Caco-2 (cell line): ENCODE results near the gene PFKP. TPM values are rescaled to one million over a fixed set of nuclear protein-coding genes. Genes with fewer than 3 reads are reported as not detected.

Experiments used
- BruUV-seq: library from RNA; stranded (reverse); fragments of 400-500 nt; replicated peaks from 2 replicates; lab custom pipeline; 2021; lab: Mats Ljungman, UMichigan
- CTCF ChIA-PET: fragments of 300-600 bp; sonication (Branson Sonifier 250); formaldehyde crosslinking; loops from one replicate; lab custom pipeline; 2022; ENCODE audit warnings: antibody characterized with exemption; lab: Charles Lee
- POLR2A ChIA-PET: fragments of 300-600 bp; sonication (Branson Sonifier 250); formaldehyde crosslinking; loops from one replicate; lab custom pipeline; 2022; ENCODE audit warnings: antibody characterized with exemption; lab: Charles Lee
- DNase-seq, 2 experiments: peaks; one replicate each; pipeline versions ENCODE4 v3.0.0 to v3.0.0-alpha.2; 2020 to 2022
- H3K27me3 ChIP-seq: replicated peaks from 2 replicates; pipeline ENCODE4 v1.6.0; 2011; ENCODE audit warnings: low read length; ENCODE audit not compliant: control insufficient read depth, insufficient read depth
- H3K36me3 ChIP-seq: 2 replicates; pipeline ENCODE4 v1.5.1; 2011; ENCODE audit warnings: low read length; ENCODE audit not compliant: control insufficient read depth, insufficient read depth
- H3K4me1 ChIP-seq: fragments of 250-450 bp; sonication (Bioruptor Pico); 2 replicates; pipeline ENCODE4 v1.5.1; 2020; ENCODE audit warnings: mild to moderate bottlenecking
- H3K4me3 ChIP-seq: 2 replicates; pipeline ENCODE4 v1.5.1; 2011; ENCODE audit warnings: low read depth, mild to moderate bottlenecking, control low read depth, low read length
- H3K9me3 ChIP-seq: fragments of 250-450 bp; sonication (Bioruptor Pico); 2 replicates; pipeline ENCODE4 v1.5.1; 2020; ENCODE audit warnings: mild to moderate bottlenecking, moderate library complexity
- H3K27ac Mint-ChIP-seq: one replicate; pipeline ENCODE4 v1.8.0; 2022; ENCODE audit warnings: mixed read lengths; ENCODE audit not compliant: unreplicated experiment
- H3K27me3 Mint-ChIP-seq: one replicate; pipeline ENCODE4 v1.8.0; 2022; ENCODE audit warnings: mixed read lengths; ENCODE audit not compliant: insufficient read depth, unreplicated experiment
- H3K36me3 Mint-ChIP-seq: one replicate; pipeline ENCODE4 v1.8.0; 2022; ENCODE audit warnings: mild to moderate bottlenecking, mixed read lengths; ENCODE audit not compliant: insufficient read depth, unreplicated experiment
- H3K4me1 Mint-ChIP-seq: one replicate; pipeline ENCODE4 v1.8.0; 2022; ENCODE audit warnings: low read depth, mixed read lengths; ENCODE audit not compliant: unreplicated experiment
- H3K4me3 Mint-ChIP-seq: one replicate; pipeline ENCODE4 v1.8.0; 2022; ENCODE audit warnings: mild to moderate bottlenecking, moderate library complexity, mixed read lengths; ENCODE audit not compliant: unreplicated experiment
- H3K9me3 Mint-ChIP-seq: one replicate; pipeline ENCODE4 v1.8.0; 2022; ENCODE audit warnings: mixed read lengths; ENCODE audit not compliant: unreplicated experiment
- intact Hi-C: fragments of 100-400 bp; cut with micrococcal nuclease; formaldehyde crosslinking; loops from one replicate; pipeline ENCODE4 v1.10.0; 2022; ENCODE audit not compliant: unreplicated experiment
- total RNA-seq: library from RNA; stranded (reverse); gene quantifications from 2 replicates; pipeline ENCODE4 v1.2.3, GENCODE V29; 2022
- TF ChIP-seq, protein P1 (sequence below), 2 experiments: fragments of 200-600 bp in 1 of 2; IDR thresholded peaks; 1 replicate in 1 of 2; 2 replicates in 1 of 2; pipeline versions ENCODE4 v1.5.1 to v1.8.0; 2011 to 2022; ENCODE audit warnings: antibody characterized with exemption in 1 of 2, control low read depth in 1 of 2, inconsistent platforms in 1 of 2, low read depth in 1 of 2, low read length in 1 of 2, mild to moderate bottlenecking in 1 of 2, moderate library complexity in 1 of 2; ENCODE audit not compliant: insufficient read depth in 1 of 2, severe bottlenecking in 1 of 2, unreplicated experiment in 1 of 2

Gene PFKP
- total RNA-seq, 1 experiment from 2014 or later, result 218 TPM

DNA sequence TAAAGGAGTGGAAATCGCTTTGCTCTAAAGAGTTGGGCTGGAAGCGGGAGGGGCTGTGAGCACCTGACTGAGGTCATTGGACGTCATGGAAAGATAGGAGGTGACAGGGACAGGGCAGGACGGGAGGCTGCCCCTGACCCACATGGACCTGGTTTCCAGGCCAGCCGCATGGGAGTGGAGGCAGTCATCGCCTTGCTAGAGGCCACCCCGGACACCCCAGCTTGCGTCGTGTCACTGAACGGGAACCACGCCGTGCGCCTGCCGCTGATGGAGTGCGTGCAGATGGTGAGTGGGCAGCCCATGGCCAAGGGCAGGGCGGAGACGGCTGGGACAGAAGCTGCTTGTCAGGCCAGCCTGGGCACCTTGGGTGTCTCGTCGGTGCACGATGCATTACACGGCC, 41.8 kb downstream of the PFKP start:
- intact Hi-C loops, result no loop called here
- H3K9me3 ChIP-seq, result no peaks in the 10 kb centered on the region
- Mint-ChIP-seq H3K9me3 (no peaks in the 10 kb centered on the region), H3K4me1 (no peaks in the 10 kb centered on the region), H3K27me3 (no peaks in the 10 kb centered on the region), H3K4me3 (no peak overlapping the region), H3K36me3 (peaks cover 88% of the 10 kb centered on the region), H3K27ac (no peak overlapping the region)
- TF ChIP-seq, protein P1, sequence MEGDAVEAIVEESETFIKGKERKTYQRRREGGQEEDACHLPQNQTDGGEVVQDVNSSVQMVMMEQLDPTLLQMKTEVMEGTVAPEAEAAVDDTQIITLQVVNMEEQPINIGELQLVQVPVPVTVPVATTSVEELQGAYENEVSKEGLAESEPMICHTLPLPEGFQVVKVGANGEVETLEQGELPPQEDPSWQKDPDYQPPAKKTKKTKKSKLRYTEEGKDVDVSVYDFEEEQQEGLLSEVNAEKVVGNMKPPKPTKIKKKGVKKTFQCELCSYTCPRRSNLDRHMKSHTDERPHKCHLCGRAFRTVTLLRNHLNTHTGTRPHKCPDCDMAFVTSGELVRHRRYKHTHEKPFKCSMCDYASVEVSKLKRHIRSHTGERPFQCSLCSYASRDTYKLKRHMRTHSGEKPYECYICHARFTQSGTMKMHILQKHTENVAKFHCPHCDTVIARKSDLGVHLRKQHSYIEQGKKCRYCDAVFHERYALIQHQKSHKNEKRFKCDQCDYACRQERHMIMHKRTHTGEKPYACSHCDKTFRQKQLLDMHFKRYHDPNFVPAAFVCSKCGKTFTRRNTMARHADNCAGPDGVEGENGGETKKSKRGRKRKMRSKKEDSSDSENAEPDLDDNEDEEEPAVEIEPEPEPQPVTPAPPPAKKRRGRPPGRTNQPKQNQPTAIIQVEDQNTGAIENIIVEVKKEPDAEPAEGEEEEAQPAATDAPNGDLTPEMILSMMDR (IDR thresholded peaks at IDR 0.05; ENCODE audit: insufficient read depth in 1 of 2, low read depth in 1 of 2, low read length in 1 of 2, severe bottlenecking in 1 of 2, unreplicated experiment in 1 of 2), result no peak
- ChIA-PET CTCF (no interaction called here), POLR2A (no interaction called here)
- no peaks in the 10 kb centered on the region for H3K27me3 ChIP-seq
- no TSS peak for BruUV-seq
- DNase-seq, result no peak
- no peaks in the 10 kb centered on the region for H3K4me1 ChIP-seq
- peaks cover 17% of the 10 kb centered on the region for H3K36me3 ChIP-seq
- no peak overlapping the region for H3K4me3 ChIP-seq

DNA sequence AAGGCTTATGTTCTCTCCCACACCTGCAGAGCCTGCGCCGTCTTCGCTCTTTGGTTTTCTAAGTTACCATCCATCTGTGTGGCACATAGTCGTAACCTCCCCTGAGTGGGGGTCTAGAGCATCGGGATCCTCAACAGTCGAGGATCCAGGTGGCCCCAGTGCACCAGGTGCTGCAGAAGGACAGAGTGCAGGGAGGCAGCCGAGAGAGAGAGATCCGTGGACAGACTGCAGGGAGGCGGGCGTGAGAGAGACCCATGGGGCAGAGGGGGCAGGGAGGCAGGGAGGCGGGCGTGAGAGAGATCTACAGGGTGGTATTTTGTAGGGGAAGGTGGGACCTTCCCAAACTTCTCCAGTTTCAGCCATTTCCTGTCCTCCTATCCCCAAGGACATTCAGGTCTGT, 42.3 kb downstream of the PFKP start:
- H3K27me3 Mint-ChIP-seq, result no peaks in the 10 kb centered on the region
- H3K27me3 ChIP-seq, result no peaks in the 10 kb centered on the region
- no peak overlapping the region for H3K27ac Mint-ChIP-seq
- no TSS peak for BruUV-seq
- TF ChIP-seq, protein P1 (IDR thresholded peaks at IDR 0.05; ENCODE audit: insufficient read depth in 1 of 2, low read depth in 1 of 2, low read length in 1 of 2, severe bottlenecking in 1 of 2, unreplicated experiment in 1 of 2), result no peak
- CTCF ChIA-PET, result no interaction called here
- H3K4me3 ChIP-seq, result no peak overlapping the region
- H3K4me1 Mint-ChIP-seq, result no peaks in the 10 kb centered on the region
- DNase-seq, result no peak
- H3K4me1 ChIP-seq, result no peaks in the 10 kb centered on the region
- H3K9me3 Mint-ChIP-seq, result no peaks in the 10 kb centered on the region
- intact Hi-C loops, result no loop called here
- POLR2A ChIA-PET, result no interaction called here
- H3K4me3 Mint-ChIP-seq, result no peak overlapping the region
- peaks cover 88% of the 10 kb centered on the region for H3K36me3 Mint-ChIP-seq
- H3K36me3 ChIP-seq, result peaks cover 17% of the 10 kb centered on the region
- H3K9me3 ChIP-seq, result no peaks in the 10 kb centered on the region

- BruUV-seq, result no TSS peak
- H3K36me3 ChIP-seq, result peaks cover 17% of the 10 kb centered on the region
Observed at GRCh38 chr10:3110782-3111620, 43.7 kb downstream of the PFKP start.

More at GRCh38 chr10:3110782-3111620, 43.7 kb downstream of the PFKP start:
- Histone ChIP-seq H3K4me3 (no peak overlapping the region), H3K9me3 (no peaks in the 10 kb centered on the region), H3K4me1 (no peaks in the 10 kb centered on the region), H3K27me3 (no peaks in the 10 kb centered on the region)
- Mint-ChIP-seq H3K4me1 (no peaks in the 10 kb centered on the region), H3K27ac (no peak overlapping the region), H3K36me3 (peaks cover 88% of the 10 kb centered on the region), H3K9me3 (no peaks in the 10 kb centered on the region), H3K4me3 (no peak overlapping the region), H3K27me3 (no peaks in the 10 kb centered on the region)
- TF ChIP-seq, protein P1 (IDR thresholded peaks at IDR 0.05; ENCODE audit: insufficient read depth in 1 of 2, low read depth in 1 of 2, low read length in 1 of 2, severe bottlenecking in 1 of 2, unreplicated experiment in 1 of 2), result no peak
- ChIA-PET CTCF (no interaction called here), POLR2A (no interaction called here)
- intact Hi-C loops, result no loop called here
- no peak for DNase-seq
